Measurements from ENCODE around the gene C2CD4A. TPM values are rescaled to one million over a fixed set of nuclear protein-coding genes. Genes with fewer than 3 reads are reported as not detected.

The C2CD4A gene
- total and polyA plus RNA-seq, 2 of the 4 experiments (the other 2 are of a cell fraction), result not detected

GRCh38 chr15:62052713-62053112, 14.1 kb upstream of the C2CD4A start:
- H3K9me1 ChIP-seq (ENCODE audit: insufficient read depth, low read length), result peaks cover 2% of the 10 kb centered on the region; the same call in 1 of the 2 replicates
- no peak overlapping the region for H3K9ac ChIP-seq (ENCODE audit: low read depth, low read length)
- DNase-seq (no peak), ATAC-seq (ENCODE audit: low read depth) (no peak)
- no peak overlapping the region for H3K18ac ChIP-seq (ENCODE audit: low read depth, low read length)
- H2BK20ac ChIP-seq (ENCODE audit: low read depth, low read length), result no peak overlapping the region
- no peak overlapping the region for H3K4me3 ChIP-seq (ENCODE audit: insufficient read depth, low read depth, low read length)
- H3K56ac ChIP-seq (ENCODE audit: extremely low read depth, insufficient read depth, low read length), result no peak overlapping the region
- no peaks in the 10 kb centered on the region for H3K36me3 ChIP-seq (ENCODE audit: control insufficient read depth, insufficient read depth, low read length)
- H3K79me1 ChIP-seq (ENCODE audit: low read depth in 1 of 2, low read length in 2 of 2), result peaks cover 21 to 27% of the 10 kb centered on the region in 2 experiments; a peak in 3 of 4 replicates
- no peak overlapping the region for H2BK15ac ChIP-seq (ENCODE audit: low read depth, low read length)
- no peak overlapping the region for H3K23ac ChIP-seq (ENCODE audit: low read depth, low read length)
- TF ChIP-seq CTCF (conservative IDR thresholded peaks at IDR 0.05; ENCODE audit: low read depth, low read length) (no peak), MXI1 (IDR thresholded peaks at IDR 0.05; ENCODE audit: borderline replicate concordance, low read depth, low read length) (no peak), RAD21 (IDR thresholded peaks at IDR 0.05; ENCODE audit: low read length) (no peak), RFX5 (IDR thresholded peaks at IDR 0.05; ENCODE audit: low read depth, low read length) (no peak), CHD1 (IDR thresholded peaks at IDR 0.05; ENCODE audit: low read depth, low read length) (no peak), BHLHE40 (IDR thresholded peaks at IDR 0.05; ENCODE audit: low read depth, low read length) (no peak), SMC3 (IDR thresholded peaks at IDR 0.05; ENCODE audit: low read depth, low read length) (no peak), MAZ (IDR thresholded peaks at IDR 0.05; ENCODE audit: borderline replicate concordance, low read depth, low read length) (no peak), CEBPB (IDR thresholded peaks at IDR 0.05; ENCODE audit: low read depth, low read length) (no peak), USF2 (IDR thresholded peaks at IDR 0.05; ENCODE audit: low read depth, low read length) (no peak), NFE2L2 (IDR thresholded peaks at IDR 0.05; ENCODE audit: low read depth, low read length) (no peak), ELK1 (IDR thresholded peaks at IDR 0.05; ENCODE audit: borderline replicate concordance, low read depth, low read length) (no peak), MAFK (IDR thresholded peaks at IDR 0.05; ENCODE audit: low read depth, low read length) (no peak), FOS (IDR thresholded peaks at IDR 0.05; ENCODE audit: low read depth, low read length) (no peak), RCOR1 (IDR thresholded peaks at IDR 0.05; ENCODE audit: insufficient replicate concordance, low read length) (no peak), POLR2A (IDR thresholded peaks at IDR 0.05; ENCODE audit: low read depth, low read length) (no peak)
- WGBS, 2 experiments (ENCODE audit: extremely low coverage in 2 of 2, insufficient read length in 1 of 2), result no CpG with 5 or more reads among the region's 1 CpG
- H3K4me1 ChIP-seq (ENCODE audit: control insufficient read depth, insufficient read depth, low read length), result no peaks in the 10 kb centered on the region
- H3K27me3 ChIP-seq (ENCODE audit: control insufficient read depth, insufficient read depth, low read length), result no peaks in the 10 kb centered on the region
- H4K91ac ChIP-seq (ENCODE audit: insufficient read depth, low read depth, low read length), result no peak overlapping the region
- BruUV-seq (replicated peaks), result no TSS peak
- ChIA-PET POLR2A (ENCODE audit: unreplicated experiment) (interaction anchor here (0.6 kb wide), 2 partner anchors 27 to 519 kb away, joined by 3 to 4 read pairs; no protein-coding TSS in a partner anchor), CTCF (no interaction called here)
- H3K27ac ChIP-seq (ENCODE audit: insufficient read depth, low read length), result no peak overlapping the region
- no peak overlapping the region for H2BK120ac ChIP-seq (ENCODE audit: low read depth, low read length)
- H4K8ac ChIP-seq (ENCODE audit: low read depth in 2 of 2, low read length in 2 of 2), result no peak overlapping the region
- in situ Hi-C loops (cut with MboI; ENCODE audit: low sequenced_read_pairs), result no loop called here
- H4K5ac ChIP-seq (ENCODE audit: low read depth, low read length), result no peak overlapping the region
- no peak overlapping the region for H2AK5ac ChIP-seq (ENCODE audit: low read depth, low read length)
- H3K4ac ChIP-seq (ENCODE audit: low read depth, low read length), result no peak overlapping the region
- H2BK5ac ChIP-seq (ENCODE audit: low read depth, low read length, poor library complexity, severe bottlenecking), result no peak overlapping the region
- intact Hi-C loops (cut with micrococcal nuclease), result no loop called here
- no peak overlapping the region for H2AFZ ChIP-seq (replicated peaks; ENCODE audit: low read length, poor library complexity)
- dilution Hi-C loops (cut with HindIII; ENCODE audit: low sequenced_read_pairs, unreplicated experiment), result no loop called here
- no peak overlapping the region for H3K4me2 ChIP-seq (ENCODE audit: low read depth, low read length)
- no peak overlapping the region for H3K14ac ChIP-seq (replicated peaks; ENCODE audit: low read depth, low read length)
- H4K20me1 ChIP-seq (ENCODE audit: insufficient read depth, low read length), result peaks cover 17% of the 10 kb centered on the region; the same call in 1 of the 2 replicates
- no peak overlapping the region for H2AK9ac ChIP-seq (replicated peaks; ENCODE audit: low read depth, low read length, poor library complexity)
- no peaks in the 10 kb centered on the region for H3K9me3 ChIP-seq (ENCODE audit: control insufficient read depth, insufficient read depth, low read length)

Data from IMR-90 (cell line).